Hematopoietic multipotent progenitor cell treated with erythropoietin and hydrocortisone succinate and interleukin-3 and kit ligand, for 15 days (in vitro differentiated cells): ENCODE results near the gene GPATCH3.

Experiments
- DNase-seq: peaks from one replicate; pipeline ENCODE4 v3.0.0-alpha.2; 2015; ENCODE audit warnings: low spot score

The GPATCH3 gene

GRCh38 chr1:26844424-26845196, 55.7 kb downstream of the GPATCH3 start:
- no peak for DNase-seq
